BLaER1 treated with 17β-estradiol and CSF1 and Interleukin-3, amounts not matched to agents 10 nM and 100 nM (cell line): Measurements from ENCODE around the gene DPYD.
A peak's percentile ranks its signal among the peaks of the same experiment; 100 is the strongest.

Experiments
- H3K27ac ChIP-seq, 11 experiments: shearing (Covaris generic); formaldehyde crosslinking; 2 replicates each; pipeline ENCODE4 v1.8.1; 2022
- H3K27me3 ChIP-seq, 11 experiments: shearing (Covaris generic); formaldehyde crosslinking; 2 replicates each; pipeline ENCODE4 v1.8.1; 2022
- H3K36me3 ChIP-seq, 11 experiments: shearing (Covaris generic); formaldehyde crosslinking; 2 replicates each; pipeline ENCODE4 v1.8.1; 2022
- H3K4me1 ChIP-seq, 10 experiments: shearing (Covaris generic); formaldehyde crosslinking; 2 replicates each; pipeline ENCODE4 v1.8.1; 2022
- H3K4me2 ChIP-seq, 11 experiments: shearing (Covaris generic); formaldehyde crosslinking; 2 replicates each; pipeline ENCODE4 v1.8.1; 2022
- H3K4me3 ChIP-seq, 10 experiments: shearing (Covaris generic); formaldehyde crosslinking; 2 replicates each; pipeline ENCODE4 v1.8.1; 2022
- H3K9ac ChIP-seq, 11 experiments: shearing (Covaris generic); formaldehyde crosslinking; 2 replicates each; pipeline ENCODE4 v1.8.1; 2022
- H3K9me3 ChIP-seq, 11 experiments: shearing (Covaris generic); formaldehyde crosslinking; replicated peaks in 1 of 11; 2 replicates each; pipeline ENCODE4 v1.8.1; 2022
- H4K20me1 ChIP-seq, 11 experiments: shearing (Covaris generic); formaldehyde crosslinking; 2 replicates each; pipeline ENCODE4 v1.8.1; 2022
- Cebpa-rat ChIP-seq, 11 experiments: shearing (Covaris generic); IDR thresholded peaks; 2 replicates each; pipeline ENCODE4 v1.8.1; 2022

Gene DPYD

GRCh38 chr1:97780884-97781283 lies 139.9 kb downstream of the DPYD start:
- no peak for TF ChIP-seq Cebpa-rat (IDR thresholded peaks at IDR 0.05)
- Histone ChIP-seq H3K27ac (no peak overlapping the region), H3K36me3 (peaks cover 0 to 45% (median 0%) of the 10 kb centered on the region in 11 experiments; a peak in 4 of 22 replicates)

GRCh38 chr1:97778718-97779117 lies 142.1 kb downstream of the DPYD start:
- H3K36me3 ChIP-seq: peaks cover 0 to 49% (median 0%) of the 10 kb centered on the region in 11 experiments; a peak in 4 of 22 replicates
- peaks cover 0 to 3% (median 0%) of the 10 kb centered on the region in 11 experiments; a peak in 1 of 22 replicates for H3K9me3 ChIP-seq
- H3K4me2 ChIP-seq: no peak overlapping the region
- no peak overlapping the region for H3K4me3 ChIP-seq
- peaks cover 0 to 4% (median 0%) of the 10 kb centered on the region in 10 experiments; a peak in 1 of 20 replicates for H3K4me1 ChIP-seq
- H3K27me3 ChIP-seq: no peaks in the 10 kb centered on the region
- no peak overlapping the region for H3K9ac ChIP-seq
- H4K20me1 ChIP-seq: peaks cover 0 to 40% (median 0%) of the 10 kb centered on the region in 11 experiments; a peak in 3 of 22 replicates
- H3K27ac ChIP-seq: no peak overlapping the region
- TF ChIP-seq Cebpa-rat (IDR thresholded peaks at IDR 0.05): no peak

More at GRCh38 chr1:97780884-97781283, 139.9 kb downstream of the DPYD start:
- no peaks in the 10 kb centered on the region for H3K27me3 ChIP-seq
- no peaks in the 10 kb centered on the region for H3K9me3 ChIP-seq
- H3K4me1 ChIP-seq: peaks cover 0 to 5% (median 0%) of the 10 kb centered on the region in 10 experiments; a peak in 2 of 20 replicates
- no peak overlapping the region for H3K9ac ChIP-seq
- H3K4me3 ChIP-seq: no peak overlapping the region
- peaks cover 0 to 48% (median 0%) of the 10 kb centered on the region in 11 experiments; a peak in 3 of 22 replicates for H4K20me1 ChIP-seq
- no peak overlapping the region for H3K4me2 ChIP-seq

DNA sequence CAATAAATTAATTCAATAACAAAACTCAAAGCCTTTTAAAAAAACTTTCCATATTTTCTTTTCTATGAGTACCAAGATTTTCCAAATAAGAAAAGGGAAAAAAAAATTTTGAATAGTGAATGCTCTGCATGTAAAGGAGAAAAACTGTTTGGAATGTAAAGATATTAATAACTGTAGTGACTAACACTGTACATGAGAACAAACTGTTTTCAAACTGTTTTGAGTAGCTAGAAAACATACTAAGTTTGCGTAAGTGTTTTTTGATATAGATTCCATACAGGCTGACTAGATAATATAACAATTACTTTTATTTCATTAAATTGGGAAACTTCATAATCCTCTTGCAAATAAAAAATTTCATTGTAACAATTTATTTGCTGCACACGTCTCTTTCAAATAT lies 150.5 kb downstream of the DPYD start:
- H3K27me3 ChIP-seq: no peaks in the 10 kb centered on the region
- H3K9me3 ChIP-seq: peaks cover 0 to 7% (median 0%) of the 10 kb centered on the region in 11 experiments; a peak in 1 of 22 replicates
- no peak overlapping the region for H3K27ac ChIP-seq
- peaks cover 0 to 41% (median 0%) of the 10 kb centered on the region in 11 experiments; a peak in 4 of 22 replicates for H4K20me1 ChIP-seq
- H3K4me3 ChIP-seq: no peak overlapping the region
- H3K4me1 ChIP-seq: peaks cover 0 to 2% (median 0%) of the 10 kb centered on the region in 10 experiments; a peak in 1 of 20 replicates
- H3K9ac ChIP-seq: no peak overlapping the region
- no peak for TF ChIP-seq Cebpa-rat (IDR thresholded peaks at IDR 0.05)
- H3K4me2 ChIP-seq: no peak overlapping the region
- peaks cover 0 to 31% (median 0%) of the 10 kb centered on the region in 11 experiments; a peak in 3 of 22 replicates for H3K36me3 ChIP-seq

DNA sequence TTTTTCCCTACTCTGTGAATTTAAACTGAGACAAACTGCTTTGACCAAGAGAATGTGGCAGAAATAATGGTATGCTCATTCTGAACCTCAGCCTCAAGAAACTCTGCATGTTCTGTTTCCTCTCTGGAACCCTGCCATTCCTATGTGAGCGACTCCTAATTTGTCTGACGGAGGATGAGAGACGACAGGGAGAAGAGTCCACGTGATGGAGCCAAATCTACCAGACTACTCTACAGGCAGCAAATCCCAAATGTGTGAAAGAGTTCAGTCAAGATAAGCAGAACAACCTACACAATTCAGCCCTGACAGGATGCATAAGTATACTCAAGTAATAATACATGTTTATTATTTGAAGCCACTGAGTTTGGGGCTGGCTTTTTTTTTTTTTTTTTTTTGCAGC lies 153.5 kb downstream of the DPYD start:
- TF ChIP-seq Cebpa-rat (IDR thresholded peaks at IDR 0.05): no peak
- peaks cover 0 to 49% (median 0%) of the 10 kb centered on the region in 11 experiments; a peak in 3 of 22 replicates for H4K20me1 ChIP-seq
- H3K36me3 ChIP-seq: peaks cover 0 to 23% (median 0%) of the 10 kb centered on the region in 11 experiments; a peak in 3 of 22 replicates
- H3K4me2 ChIP-seq: no peak overlapping the region
- H3K9me3 ChIP-seq: peaks cover 0 to 4% (median 0%) of the 10 kb centered on the region in 11 experiments; a peak in 2 of 22 replicates
- H3K4me3 ChIP-seq: no peak overlapping the region
- H3K27ac ChIP-seq: no peak overlapping the region
- no peaks in the 10 kb centered on the region for H3K27me3 ChIP-seq
- no peak overlapping the region for H3K9ac ChIP-seq
- H3K4me1 ChIP-seq: peaks cover 0 to 10% (median 0%) of the 10 kb centered on the region in 10 experiments; a peak in 1 of 20 replicates

DNA sequence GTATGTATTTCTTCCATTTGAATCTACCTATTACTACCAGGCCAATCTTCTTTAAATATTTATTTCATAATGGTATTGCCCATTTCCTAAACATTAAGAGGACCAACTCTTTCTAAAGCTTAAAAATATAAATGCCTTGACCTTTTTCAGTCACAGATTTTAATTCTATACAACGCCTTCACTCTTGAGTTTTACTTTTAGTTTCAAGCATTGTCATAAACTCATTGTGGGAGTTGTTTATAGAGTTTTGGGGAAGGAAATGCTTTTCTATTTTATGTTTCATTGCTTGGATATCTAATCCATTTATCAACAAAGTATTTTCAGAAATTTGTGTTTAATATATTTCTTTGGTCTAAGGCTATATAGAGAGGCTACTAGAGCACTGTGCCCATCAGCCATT lies 155.8 kb downstream of the DPYD start:
- no peak overlapping the region for H3K9ac ChIP-seq
- 0 out of 22 replicates have a peak overlapping the region, but pooled peaks of 1 of the 11 experiments have one; percentile 19 for H3K4me2 ChIP-seq
- no peak overlapping the region for H3K4me3 ChIP-seq
- peaks cover 0 to 35% (median 0%) of the 10 kb centered on the region in 11 experiments; a peak in 4 of 22 replicates for H3K36me3 ChIP-seq
- H4K20me1 ChIP-seq: peaks cover 0 to 50% (median 0%) of the 10 kb centered on the region in 11 experiments; a peak in 3 of 22 replicates
- H3K9me3 ChIP-seq: peaks cover 0 to 13% (median 4%) of the 10 kb centered on the region in 11 experiments; a peak in 9 of 22 replicates
- H3K4me1 ChIP-seq: peaks cover 0 to 10% (median 0%) of the 10 kb centered on the region in 10 experiments; a peak in 1 of 20 replicates
- H3K27me3 ChIP-seq: no peaks in the 10 kb centered on the region
- no peak overlapping the region for H3K27ac ChIP-seq
- no peak for TF ChIP-seq Cebpa-rat (IDR thresholded peaks at IDR 0.05)

GRCh38 chr1:97761637-97762036 lies 159.2 kb downstream of the DPYD start:
- Histone ChIP-seq H3K4me1 (peaks cover 0 to 10% (median 0%) of the 10 kb centered on the region in 10 experiments; a peak in 1 of 20 replicates), H3K4me3 (no peak overlapping the region), H3K9ac (no peak overlapping the region), H3K9me3 (peaks cover 0 to 13% (median 4%) of the 10 kb centered on the region in 11 experiments; a peak in 9 of 22 replicates), H3K27ac (no peak overlapping the region), H4K20me1 (peaks cover 0 to 43% (median 0%) of the 10 kb centered on the region in 11 experiments; a peak in 3 of 22 replicates), H3K27me3 (no peaks in the 10 kb centered on the region), H3K4me2 (no peak overlapping the region), H3K36me3 (peaks cover 0 to 43% (median 0%) of the 10 kb centered on the region in 11 experiments; a peak in 4 of 22 replicates)
- TF ChIP-seq Cebpa-rat (IDR thresholded peaks at IDR 0.05): no peak

DNA sequence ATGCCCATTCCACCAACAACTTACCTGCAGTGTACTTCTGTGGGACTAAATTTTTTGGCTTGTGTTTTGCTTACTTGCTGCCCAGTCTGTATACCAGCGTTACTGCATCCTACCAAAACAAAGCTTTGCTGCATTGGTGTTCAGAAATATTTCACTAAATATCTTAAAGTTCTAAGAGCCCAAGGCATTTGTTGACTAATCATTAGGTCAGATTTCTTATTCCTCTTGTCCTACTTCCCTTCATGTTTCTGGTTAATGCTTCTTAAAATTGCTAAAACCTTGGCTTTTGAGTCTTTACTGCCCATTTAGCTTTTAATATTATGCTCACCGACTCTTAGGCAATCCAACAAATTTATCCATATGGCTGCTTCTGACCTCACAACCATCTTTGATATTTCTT lies 161.8 kb downstream of the DPYD start:
- Histone ChIP-seq H3K36me3 (peaks cover 0 to 37% (median 0%) of the 10 kb centered on the region in 11 experiments; a peak in 4 of 22 replicates), H3K27ac (no peak overlapping the region), H3K9ac (no peak overlapping the region), H3K4me1 (no peaks in the 10 kb centered on the region), H3K4me2 (no peak overlapping the region), H3K9me3 (peaks cover 0 to 13% (median 4%) of the 10 kb centered on the region in 11 experiments; a peak in 9 of 22 replicates), H3K4me3 (no peak overlapping the region), H3K27me3 (no peaks in the 10 kb centered on the region), H4K20me1 (peaks cover 0 to 45% (median 0%) of the 10 kb centered on the region in 11 experiments; a peak in 5 of 22 replicates)
- no peak for TF ChIP-seq Cebpa-rat (IDR thresholded peaks at IDR 0.05)

DNA sequence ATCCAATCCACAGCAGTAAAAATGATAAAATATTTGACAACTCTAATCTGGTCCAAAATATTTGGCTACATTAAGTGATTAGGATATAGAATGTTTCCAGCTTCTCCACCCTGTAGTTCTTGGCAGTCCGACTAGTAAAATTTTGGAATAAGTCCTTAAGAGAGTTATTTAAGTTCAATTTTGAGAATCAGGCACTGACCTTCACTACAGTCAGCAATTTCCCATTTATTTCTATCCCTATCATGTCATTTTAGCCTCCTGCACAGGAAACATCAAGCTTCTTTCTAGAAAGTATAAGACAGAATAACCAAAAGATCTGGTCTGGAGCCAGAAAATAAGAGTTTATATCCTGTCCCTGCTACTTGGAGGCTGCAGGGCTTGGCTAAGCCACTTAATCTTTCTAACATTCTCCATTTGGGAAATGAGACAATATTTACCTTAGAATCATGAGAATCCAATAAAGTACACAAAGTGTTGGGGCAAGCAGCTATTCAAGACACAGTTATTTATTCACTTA lies 162.2 kb downstream of the DPYD start:
- Histone ChIP-seq H3K9ac (no peak overlapping the region), H3K4me3 (no peak overlapping the region), H3K4me1 (no peaks in the 10 kb centered on the region), H3K27ac (no peak overlapping the region), H4K20me1 (peaks cover 0 to 45% (median 0%) of the 10 kb centered on the region in 11 experiments; a peak in 5 of 22 replicates), H3K27me3 (no peaks in the 10 kb centered on the region), H3K4me2 (no peak overlapping the region), H3K36me3 (peaks cover 0 to 37% (median 0%) of the 10 kb centered on the region in 11 experiments; a peak in 4 of 22 replicates), H3K9me3 (peaks cover 0 to 13% (median 4%) of the 10 kb centered on the region in 11 experiments; a peak in 9 of 22 replicates)
- TF ChIP-seq Cebpa-rat (IDR thresholded peaks at IDR 0.05): no peak

- no peak for TF ChIP-seq Cebpa-rat (IDR thresholded peaks at IDR 0.05)
- no peak overlapping the region for H3K27ac ChIP-seq
- H3K9ac ChIP-seq: no peak overlapping the region
- no peak overlapping the region for H3K4me3 ChIP-seq
- no peaks in the 10 kb centered on the region for H3K27me3 ChIP-seq
- no peaks in the 10 kb centered on the region for H3K9me3 ChIP-seq
- H3K4me2 ChIP-seq: no peak overlapping the region
- peaks cover 0 to 56% (median 0%) of the 10 kb centered on the region in 11 experiments; a peak in 5 of 22 replicates for H4K20me1 ChIP-seq
- peaks cover 0 to 4% (median 0%) of the 10 kb centered on the region in 11 experiments; a peak in 2 of 22 replicates for H3K36me3 ChIP-seq
- H3K4me1 ChIP-seq: no peaks in the 10 kb centered on the region
Measured at GRCh38 chr1:97745912-97746311, 174.9 kb downstream of the DPYD start.
